ENCODE results near the gene MCL1. TPM values are rescaled to one million over a fixed set of nuclear protein-coding genes. Genes with fewer than 3 reads are reported as not detected.
"Not testable (repeated sequence)": the region's sequence is repeated elsewhere in the genome, so short reads cannot be mapped to it uniquely, and the experiment has no call there.

Gene MCL1
- total RNA-seq, 1 donor from 2014 or later = 435 TPM

DNA sequence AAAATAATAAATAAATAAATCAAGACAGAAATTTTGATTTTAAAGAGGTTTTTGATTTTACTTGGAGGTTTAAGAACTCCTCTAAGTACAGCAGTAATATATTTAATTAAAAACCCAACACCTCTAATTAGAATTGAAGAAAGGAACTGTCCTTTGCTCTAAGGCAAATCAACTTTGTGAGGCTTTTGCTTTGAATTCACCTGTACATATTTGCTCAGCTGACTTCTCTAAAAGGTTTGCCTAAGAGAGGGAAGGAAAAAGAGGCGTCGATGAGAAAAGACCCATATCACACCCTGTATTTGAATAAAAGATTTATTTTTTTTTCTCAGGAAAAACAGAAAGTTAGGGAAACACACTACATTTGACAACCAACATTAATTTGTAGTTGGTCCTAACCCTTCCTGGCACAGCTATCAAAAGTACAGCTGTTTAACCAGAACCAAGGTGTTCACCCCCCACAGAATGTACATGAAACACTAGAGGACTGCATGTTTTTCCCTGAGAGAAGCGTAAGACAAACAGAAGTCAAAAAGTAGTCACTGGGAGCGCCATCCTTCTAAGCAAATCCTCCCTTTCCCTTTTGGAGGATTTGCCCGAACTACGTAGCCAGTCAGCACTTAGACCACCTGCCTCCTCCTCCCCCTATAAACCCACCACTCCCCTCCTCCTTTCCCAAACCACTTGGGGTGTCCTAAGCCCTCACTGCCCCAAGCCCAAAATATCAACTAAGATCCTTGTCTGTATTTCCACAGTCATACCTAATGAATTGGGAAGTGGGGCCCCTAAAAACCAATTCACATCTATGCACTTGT lies 4.9 kb downstream of the MCL1 start:
- intact Hi-C loops (cut with micrococcal nuclease) = loop anchor here (5.0 kb wide), 1 partner anchor 483 kb away; the partner anchor contains the start of gene CDC42SE1

DNA sequence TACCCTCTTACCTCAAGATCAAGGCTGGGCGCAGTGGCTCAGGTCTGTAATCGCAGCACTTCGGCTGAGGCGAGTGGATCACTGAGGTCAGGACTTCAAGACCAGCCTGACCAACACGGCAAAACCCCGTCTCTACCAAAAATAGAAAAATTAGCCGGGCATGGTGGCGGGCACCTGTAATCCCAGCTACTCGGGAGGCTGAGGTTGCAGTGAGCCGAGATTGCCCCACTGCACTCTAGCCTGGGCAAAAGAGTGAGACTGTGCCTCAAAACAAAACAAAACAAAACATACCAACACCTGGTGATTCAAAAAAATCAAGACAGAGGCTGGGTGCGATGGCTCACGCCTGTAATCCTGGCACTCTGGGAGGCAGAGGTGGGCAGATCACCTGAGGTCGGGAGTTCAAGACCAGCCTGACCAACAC lies 5.8 kb downstream of the MCL1 start:
- intact Hi-C loops (cut with micrococcal nuclease) = not testable (repeated sequence)

DNA sequence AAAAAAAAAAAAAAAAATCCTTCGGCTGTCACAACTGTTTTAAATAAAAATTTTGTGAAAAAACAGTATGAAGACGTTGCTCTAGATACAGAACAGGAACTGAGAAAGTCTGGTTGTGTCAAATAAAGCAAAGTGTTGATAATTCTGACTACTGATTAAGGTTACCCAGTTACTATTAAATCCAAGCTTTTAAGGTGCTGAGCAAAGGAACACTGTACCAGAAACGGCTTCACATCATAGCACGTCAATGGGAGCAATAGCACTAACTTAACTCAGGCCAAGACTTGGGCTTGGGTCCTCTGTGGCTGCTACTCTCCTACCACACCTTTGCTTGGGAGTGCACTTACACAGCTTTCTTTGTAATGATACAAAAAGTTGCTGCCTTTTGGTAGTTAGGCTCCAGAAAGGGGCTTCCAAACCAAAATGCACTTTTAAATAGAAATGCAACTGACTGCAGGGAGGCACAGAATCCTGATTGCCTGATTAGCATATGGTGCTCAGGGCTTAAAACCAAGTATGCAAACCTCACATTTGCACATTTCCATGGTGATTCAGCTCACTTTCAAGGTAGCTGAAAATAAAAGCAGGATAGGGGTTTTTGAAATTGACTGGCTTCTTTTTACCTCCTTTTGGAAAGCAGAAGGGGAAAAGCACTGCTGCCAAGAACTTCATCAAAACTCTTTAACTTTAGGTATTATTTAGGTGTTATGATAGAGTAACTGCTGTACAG lies 6.3 kb downstream of the MCL1 start:
- intact Hi-C loops (cut with micrococcal nuclease) = no loop called here

DNA sequence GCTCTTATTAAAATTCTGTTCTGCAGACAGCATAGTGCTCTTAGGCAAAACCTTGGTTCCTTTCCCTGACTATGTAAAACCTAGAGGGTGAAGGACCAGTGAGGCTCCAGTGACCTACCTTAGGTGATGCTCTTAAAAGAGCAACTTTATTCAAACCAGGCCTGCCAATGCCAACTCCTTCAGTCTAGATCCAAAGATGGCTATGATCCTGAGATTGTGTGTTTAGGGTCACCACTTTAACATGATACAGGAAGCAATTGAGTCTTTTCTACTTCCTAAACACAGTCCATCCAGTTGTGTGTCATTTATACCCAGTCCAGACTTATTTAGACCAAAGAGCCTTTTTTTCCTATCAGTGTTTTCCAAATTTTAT lies 10.8 kb downstream of the MCL1 start:
- intact Hi-C loops (cut with micrococcal nuclease) = loop anchor here (2.0 to 5.0 kb wide), 2 partner anchors 410 to 779 kb away; partner anchors contain the start of gene RFX5

DNA sequence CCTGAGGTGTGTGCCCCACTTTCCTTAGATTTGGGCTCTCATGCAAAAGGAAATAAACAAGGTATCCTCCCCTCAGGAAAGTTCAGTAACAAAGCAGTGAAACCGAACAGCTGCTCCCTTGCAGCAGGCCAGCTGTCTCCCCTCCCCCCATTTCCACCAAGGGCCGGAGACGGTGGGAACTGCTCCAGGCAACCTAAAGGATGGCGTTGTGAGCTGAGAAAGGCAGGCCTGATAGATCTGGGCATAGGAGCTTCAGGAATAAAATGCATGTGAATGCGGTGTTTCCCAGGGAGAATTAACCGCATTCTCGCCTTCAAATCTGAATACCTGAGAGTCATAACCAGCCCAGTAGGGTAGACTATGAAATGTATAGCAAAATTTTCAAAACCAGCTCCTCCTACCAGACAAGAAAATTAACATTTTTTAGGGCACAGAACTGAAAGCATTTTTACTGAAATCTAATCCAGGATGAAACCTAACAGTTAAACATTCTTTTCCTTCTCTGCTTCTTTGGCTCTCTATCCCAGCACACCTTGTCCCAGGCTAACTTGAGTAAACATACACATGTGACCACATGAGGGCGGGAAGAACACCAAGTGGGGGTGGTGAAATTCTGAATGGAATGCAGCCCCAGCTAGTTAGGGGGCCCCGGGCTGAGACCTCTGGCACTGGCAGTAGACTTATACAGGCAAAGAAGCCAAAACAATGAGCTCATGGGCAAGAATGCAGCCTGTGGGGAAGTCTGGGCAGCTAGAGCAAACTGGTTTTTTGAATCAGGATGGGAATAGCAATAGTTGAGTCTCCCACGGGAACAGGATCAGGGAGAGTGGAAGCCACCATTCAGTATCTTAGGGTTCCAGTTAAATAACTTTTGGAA lies 11.5 kb downstream of the MCL1 start:
- intact Hi-C loops (cut with micrococcal nuclease) = loop anchor here (1.0 to 5.0 kb wide), 6 partner anchors 11 to 779 kb away; partner anchors contain the start of genes ENSA, GOLPH3L, MCL1 and RFX5

DNA sequence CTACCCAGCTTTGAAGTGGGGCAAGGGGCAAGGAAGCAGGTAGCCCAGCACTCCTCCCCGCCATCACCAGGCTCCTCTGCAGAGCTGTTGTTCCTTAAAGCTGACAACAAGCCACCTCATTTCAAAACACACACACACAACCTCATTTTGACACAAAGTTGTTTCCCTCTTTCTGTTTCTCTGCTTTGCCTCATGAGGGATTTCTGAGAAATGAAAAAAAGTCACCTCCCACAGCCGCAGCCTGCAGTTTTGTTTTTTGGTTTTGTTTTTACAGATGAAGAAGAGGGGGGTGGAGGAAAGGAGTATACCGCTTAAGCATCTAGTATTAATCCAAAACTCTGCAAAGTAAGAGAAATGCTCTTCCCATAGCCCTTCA lies 12.1 kb downstream of the MCL1 start:
- intact Hi-C loops (cut with micrococcal nuclease) = loop anchor here (1.0 to 5.0 kb wide), 5 partner anchors 12 to 780 kb away; partner anchors contain the start of genes ENSA, GOLPH3L, MCL1 and RFX5

DNA sequence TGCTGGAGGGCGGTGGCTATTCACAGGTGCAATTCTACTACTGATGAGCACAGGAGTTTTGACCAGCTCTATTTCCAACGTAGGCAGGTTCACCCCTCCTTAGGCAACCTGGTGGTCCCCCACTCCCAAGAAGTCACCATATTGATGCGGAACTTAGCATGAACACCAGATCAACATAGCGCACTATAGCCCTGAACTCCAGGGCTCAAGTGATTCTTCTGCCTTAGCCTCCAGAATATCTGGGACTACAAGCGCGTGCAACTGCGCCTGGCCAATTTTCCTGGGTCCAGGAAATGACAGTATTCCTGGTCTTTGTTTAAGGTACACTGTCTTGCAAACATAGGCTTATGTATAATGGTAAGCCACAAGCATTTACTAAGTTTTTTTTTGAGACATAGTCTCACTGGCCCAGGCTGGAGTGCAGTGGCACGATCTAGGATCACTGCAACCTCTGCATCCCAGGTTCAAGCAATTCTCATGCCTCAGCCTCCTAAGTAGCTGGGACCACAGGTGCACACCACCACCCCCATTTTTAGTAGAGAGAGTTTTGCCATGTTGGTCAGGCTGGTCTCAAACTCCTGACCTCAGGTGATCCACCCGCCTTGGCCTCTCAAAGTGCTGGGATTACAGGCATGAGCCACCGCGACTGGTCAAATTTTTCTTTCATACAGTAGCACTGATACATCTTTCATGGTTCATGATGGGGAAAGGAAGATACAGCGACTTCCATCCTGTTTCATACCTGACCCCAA lies 12.6 kb downstream of the MCL1 start:
- intact Hi-C loops (cut with micrococcal nuclease) = loop anchor here (1.0 to 5.0 kb wide), 5 partner anchors 13 to 781 kb away; partner anchors contain the start of genes ENSA, GOLPH3L, MCL1 and RFX5

DNA sequence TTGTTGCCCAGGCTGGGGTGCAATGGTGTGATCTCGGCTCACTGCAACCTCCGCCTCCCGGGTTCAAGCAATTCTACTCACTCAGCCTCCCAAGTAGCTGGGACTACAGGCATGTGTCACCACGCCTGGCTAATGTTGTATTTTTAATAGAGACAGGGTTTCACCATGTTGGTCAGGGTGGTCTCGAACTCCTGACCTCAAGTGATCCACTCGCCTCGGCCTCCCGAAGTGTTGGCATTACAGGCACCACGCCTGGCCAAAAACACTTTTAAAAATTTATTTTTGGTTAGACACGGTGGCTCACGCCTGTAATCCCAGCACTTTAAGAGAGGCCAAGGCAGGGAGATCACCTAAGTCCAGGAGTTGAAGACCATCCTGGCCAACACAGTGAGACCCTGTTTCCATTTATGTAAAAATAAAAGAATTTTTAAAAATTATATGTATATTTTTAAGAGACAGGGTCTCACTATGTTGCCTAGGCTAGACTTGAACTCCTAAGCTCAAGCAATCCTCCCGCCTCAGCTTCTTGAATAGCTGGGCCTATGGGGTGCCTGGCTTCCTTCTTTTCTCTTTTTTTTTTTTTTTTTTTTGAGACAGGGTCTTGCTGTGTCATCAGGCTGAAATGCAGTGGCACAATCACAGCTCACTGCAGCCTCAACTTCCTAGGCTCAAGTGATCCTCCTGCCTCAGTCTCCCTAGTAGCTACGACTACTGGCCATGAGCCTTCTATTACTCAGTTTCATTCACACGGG lies 14.0 kb downstream of the MCL1 start:
- intact Hi-C loops (cut with micrococcal nuclease) = loop anchor here (2.0 to 5.0 kb wide), 2 partner anchors 591 to 782 kb away; partner anchors contain the start of genes RFX5 and TNFAIP8L2

DNA sequence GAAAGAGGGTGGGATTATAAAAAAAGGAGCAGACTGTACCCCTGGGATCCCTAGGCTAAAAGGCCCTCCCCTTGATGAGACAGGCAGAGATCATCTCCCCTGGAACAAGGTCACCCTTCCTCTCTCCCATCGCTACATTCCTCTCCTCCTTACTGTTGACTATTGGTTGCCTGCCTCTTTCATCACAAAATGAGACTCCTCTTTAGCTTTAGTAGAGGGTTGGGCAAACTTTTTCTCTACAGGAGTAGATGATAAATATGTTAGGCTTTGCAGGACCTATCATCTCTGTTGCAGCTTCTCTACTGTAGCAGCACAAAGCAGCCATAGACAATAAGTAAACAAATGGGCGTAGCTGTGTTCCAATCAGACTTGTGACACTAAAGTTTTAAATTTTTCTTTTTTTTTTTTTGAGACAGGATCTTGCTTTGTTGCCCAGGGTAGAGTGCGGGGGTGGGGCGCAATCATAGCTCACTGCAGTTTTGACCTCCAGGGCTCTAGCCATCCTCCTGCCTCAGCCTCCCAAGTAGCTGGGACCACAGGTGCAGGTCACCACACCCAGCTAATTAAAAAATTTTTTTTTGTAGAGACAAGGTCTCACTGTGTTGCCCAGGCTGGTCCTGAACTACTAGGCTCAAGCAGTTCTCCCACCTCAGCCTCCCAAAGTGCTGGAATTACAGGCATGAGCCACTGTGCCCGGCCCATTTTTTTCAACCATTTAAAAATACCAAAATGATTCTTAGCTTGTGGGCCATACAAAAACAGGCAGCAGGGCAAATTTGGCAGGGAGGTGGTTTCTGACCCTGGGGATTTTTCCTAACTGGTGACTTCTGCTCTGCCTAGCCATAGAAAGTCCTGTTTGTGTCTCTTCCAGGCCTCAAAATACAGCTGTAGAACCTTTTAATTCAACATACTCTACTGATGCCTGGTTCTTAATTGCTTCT lies 15.1 kb downstream of the MCL1 start:
- intact Hi-C loops (cut with micrococcal nuclease) = loop anchor here (2.0 to 5.0 kb wide), 4 partner anchors 203 to 718 kb away; partner anchors contain the start of genes CDC42SE1, CTSS, TNFAIP8L2 and ZNF687

DNA sequence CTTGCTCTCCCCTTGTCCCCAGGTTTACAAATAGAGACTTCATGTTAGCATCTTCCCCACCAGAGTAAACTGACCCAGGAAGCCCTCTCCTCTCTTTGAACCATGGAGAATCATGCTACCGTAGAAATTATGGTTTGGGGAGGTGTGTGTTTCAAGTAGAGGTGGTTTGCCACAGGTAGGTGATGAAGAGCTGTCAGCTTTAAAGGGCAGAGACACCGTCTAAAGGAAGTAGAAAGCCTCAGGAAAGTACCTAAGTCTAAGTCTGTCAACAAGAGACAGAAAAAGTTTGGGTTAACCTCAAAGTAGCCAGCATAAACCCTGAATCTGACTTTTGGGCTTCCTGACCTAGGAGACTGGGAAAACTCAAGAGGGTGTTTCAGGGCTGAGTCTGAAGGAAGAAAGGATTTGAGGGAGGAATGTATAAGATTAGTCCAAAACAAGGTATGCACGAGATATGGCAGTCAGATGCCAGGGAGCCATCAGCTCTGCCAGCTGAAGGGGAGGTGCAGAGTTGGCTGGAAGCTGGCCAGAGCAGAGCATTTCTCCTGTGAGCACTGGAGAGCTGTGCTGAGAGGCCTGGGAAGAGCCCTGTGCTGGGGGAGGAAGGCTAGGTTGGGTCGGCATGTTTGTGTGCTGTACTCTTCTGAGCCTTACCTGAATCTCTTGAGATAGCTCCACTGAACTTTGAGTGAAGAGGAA lies 15.9 kb downstream of the MCL1 start:
- intact Hi-C loops (cut with micrococcal nuclease) = loop anchor here (1.0 to 5.0 kb wide), 10 partner anchors 48 to 719 kb away; partner anchors contain the start of genes ARNT, CDC42SE1, CTSS and GOLPH3L

DNA sequence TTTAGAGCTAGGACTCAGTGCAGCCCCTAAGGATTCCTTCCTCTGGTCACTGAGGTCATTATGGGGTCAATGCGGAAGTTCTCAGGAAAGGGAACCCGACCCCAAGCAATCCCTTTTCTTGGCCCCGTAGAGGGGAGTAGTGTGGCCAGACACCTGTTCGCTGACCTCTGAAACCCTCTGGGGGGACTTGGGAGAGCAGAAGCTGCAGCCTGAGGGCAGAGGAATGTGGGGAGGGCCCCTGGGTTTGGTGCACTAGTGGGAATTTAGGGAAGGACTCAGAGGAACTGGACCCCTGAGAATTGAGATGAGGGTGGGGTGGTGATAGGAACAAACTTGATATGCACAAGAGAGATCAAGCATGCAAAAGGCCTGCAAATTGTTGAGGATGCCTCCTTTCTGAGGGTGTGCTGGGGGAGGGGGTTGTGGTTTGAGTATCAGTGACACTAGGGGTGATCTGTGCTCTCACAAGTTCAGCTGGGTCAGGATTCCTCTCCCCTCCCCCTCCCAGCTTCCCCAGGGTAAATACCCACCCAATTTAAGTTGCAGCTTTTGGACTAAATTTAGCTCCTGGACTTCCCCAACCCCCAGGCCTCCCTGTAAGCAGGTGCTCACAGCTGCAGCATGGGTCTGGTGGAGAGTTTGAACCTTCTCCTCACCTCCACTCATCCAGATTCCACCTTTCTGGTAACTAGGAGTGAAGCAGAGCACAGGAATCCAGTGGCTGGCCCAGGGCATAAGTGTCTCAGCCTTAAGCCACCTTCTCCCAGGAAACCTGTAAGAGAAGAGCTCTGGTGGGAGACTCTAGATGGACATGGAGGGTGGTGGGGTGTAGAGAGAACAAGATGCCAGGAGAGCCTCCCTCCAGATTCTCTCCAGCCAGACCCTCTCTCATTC lies 16.7 kb downstream of the MCL1 start:
- intact Hi-C loops (cut with micrococcal nuclease) = loop anchor here (1.0 to 5.0 kb wide), 11 partner anchors 17 to 720 kb away; partner anchors contain the start of genes ARNT, CDC42SE1, CTSS and ENSA

DNA sequence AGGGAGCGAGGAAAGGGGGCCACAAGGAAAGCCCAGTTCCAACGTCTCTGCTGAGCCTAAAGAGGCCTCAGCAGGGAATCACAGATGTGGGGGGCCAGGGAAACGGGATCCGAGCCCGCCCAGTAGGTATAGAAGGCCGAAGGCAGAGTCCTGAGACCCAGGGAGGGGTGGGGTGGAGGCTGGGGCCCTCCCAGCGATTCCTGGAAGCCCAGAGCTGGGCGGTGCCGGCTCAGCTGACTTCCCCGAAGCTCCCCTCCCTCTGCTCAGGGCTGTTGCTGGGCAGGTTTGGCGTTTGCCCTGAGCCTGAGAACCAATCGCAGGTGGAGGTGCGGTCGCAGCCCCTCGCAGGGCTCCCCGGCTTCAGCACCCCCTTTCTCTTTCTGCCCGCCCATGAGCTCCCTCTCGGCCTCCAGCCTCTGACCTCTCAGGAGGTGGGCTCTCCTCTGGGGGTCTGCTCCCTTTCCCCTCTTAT lies 17.4 kb downstream of the MCL1 start:
- intact Hi-C loops (cut with micrococcal nuclease) = loop anchor here (1.0 to 5.0 kb wide), 14 partner anchors 17 to 720 kb away; partner anchors contain the start of genes ANP32E, ARNT, CDC42SE1 and CTSS

DNA sequence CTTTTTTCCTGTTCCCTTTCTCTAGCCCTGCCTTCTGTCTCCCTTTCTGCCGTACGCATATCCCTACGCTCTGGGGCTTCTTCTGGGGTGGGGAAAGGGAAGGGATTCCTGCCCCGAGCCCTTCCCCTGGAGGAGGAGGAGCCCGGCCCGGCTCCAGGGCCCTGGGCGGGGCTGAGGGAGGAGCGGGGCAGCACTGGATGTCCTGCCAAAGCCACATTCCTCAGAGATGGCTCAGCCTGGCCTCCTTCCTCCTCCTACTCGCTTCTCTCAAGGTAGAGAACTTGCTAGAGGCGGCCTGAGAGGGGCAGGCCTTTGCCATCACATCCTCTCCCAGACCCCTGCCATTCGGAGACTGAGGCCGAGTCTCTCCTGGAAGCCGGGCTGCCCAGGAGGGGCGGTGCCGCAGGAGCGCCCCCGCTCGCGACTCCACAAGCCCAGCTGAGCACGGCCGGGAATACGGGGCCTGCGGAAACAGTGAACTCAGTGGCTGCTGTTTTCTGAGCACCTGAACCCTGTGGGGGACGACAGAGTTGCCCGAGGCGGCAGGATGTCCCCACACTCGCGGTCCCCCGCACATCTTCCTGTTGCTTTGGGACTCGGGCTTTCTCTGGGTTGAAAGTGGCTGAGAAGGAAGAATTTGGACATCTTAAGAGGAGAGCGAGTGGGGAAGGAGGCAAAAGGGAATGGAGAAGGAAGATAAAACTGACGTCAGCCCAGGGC lies 18.0 kb downstream of the MCL1 start:
- intact Hi-C loops (cut with micrococcal nuclease) = loop anchor here (1.0 to 5.0 kb wide), 9 partner anchors 45 to 721 kb away; partner anchors contain the start of genes ANP32E, CDC42SE1, CTSS and ZNF687

DNA sequence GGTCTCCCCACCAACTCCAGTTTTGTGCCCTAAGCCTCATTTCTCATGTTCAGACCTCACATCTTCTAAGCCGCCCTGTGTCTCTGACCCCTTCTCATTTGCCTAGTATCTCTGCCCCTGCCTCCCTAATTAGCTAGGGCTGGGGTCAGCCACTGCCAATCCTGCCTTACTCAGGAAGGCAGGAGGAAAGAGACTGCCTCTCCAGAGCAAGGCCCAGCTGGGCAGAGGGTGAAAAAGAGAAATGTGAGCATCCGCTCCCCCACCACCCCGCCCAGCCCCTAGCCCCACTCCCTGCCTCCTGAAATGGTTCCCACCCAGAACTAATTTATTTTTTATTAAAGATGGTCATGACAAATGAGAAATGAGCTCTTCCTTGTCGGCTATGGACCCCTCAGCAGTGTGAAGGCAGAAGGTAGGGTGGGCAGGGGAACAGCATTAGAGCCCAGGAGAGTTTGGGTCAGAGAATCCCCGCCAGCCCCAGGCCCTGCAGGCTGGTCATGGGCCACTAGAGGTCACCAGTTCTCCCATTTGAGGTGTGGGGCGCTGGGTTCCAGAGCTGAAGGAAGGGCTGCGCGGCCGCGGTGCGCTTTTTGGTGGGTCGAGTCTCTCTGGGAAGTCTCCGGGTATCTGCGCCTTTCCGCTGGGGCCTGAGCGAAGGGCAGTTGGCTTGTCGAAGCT lies 18.7 kb downstream of the MCL1 start:
- intact Hi-C loops (cut with micrococcal nuclease) = loop anchor here (1.0 to 5.0 kb wide), 13 partner anchors 8 to 722 kb away; partner anchors contain the start of genes ANP32E, CDC42SE1, CTSS and TARS2

DNA sequence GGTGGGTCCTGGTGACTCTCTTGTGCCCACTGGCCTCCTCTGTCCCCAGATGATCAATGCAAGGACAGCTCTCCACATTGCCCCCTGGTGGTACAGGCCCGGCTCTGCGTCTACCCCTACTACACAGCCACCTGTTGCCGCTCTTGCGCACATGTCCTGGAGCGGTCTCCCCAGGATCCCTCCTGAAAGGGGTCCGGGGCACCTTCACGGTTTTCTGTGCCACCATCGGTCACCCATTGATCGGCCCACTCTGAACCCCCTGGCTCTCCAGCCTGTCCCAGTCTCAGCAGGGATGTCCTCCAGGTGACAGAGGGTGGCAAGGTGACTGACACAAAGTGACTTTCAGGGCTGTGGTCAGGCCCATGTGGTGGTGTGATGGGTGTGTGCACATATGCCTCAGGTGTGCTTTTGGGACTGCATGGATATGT lies 19.4 kb downstream of the MCL1 start:
- intact Hi-C loops (cut with micrococcal nuclease) = loop anchor here (1.0 to 5.0 kb wide), 11 partner anchors 8 to 722 kb away; partner anchors contain the start of genes ANP32E, CDC42SE1, CTSS and TARS2

All from T-helper 1 cell treated with Interleukin-12 subunit alpha and Interleukin-12 subunit beta and Interleukin-4 antibody, amounts not matched to agents 30 ng/mL and 1 ng/mL, for 36 hours (primary cell).